Activated CD8-positive, alpha-beta memory T cell treated with anti-CD3 and anti-CD28 coated beads for 1 hour (primary cell): Measurements from ENCODE around the gene PRKCA.
"Not testable (repeated sequence)": the region's sequence is repeated elsewhere in the genome, so short reads cannot be mapped to it uniquely, and the experiment has no call there.

Experiments used
- DNase-seq, 2 donors: peaks; one replicate each; pipeline ENCODE4 v3.0.0-alpha.2; 2020; ENCODE audit warnings: low read depth in 1 of 2; ENCODE audit errors: extremely low read depth in 1 of 2

The PRKCA gene

DNA sequence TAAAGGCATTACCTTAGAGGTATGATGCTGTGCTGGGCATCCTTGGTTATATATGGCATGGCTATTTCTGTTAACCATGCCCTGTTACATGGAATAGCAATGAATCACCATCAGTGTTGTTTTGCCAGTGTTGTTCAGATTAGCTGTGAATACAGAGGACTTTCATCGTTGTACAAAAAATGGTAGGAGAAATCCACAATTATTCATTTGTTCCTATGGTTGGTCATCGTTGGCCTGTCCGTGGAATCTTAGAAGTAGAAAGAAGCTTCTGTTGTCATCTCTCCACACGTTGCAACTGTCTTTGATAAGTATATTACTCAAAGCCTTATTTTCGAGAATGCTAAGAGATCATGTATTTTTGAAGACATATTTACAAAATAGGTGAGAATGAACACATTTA is 418.2 kb downstream of the PRKCA start:
- DNase-seq, result no peak

DNA sequence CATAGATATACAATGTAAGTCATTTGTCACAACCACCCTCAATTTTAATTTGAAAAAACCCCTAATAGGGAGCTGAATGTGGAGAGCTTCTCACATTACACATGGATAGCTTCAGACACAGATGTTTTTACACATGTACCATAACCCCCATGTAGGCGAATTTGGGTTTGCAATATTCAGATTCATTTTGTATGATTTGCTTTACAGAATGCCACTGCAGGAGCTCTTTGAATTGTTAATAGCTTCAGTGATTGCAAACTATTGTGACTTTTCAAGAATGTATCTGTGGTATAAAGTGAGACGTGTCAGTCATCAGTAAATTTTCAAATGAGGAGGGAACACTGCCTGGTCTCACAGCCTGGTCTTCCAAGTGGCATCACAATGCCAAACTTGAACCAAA is 419.9 kb downstream of the PRKCA start:
- no peak for DNase-seq

GRCh38 chr17:66724581-66725341 is 422.3 kb downstream of the PRKCA start:
- no peak for DNase-seq

GRCh38 chr17:66725438-66725837 is 423.0 kb downstream of the PRKCA start:
- DNase-seq, result not testable (repeated sequence)

- DNase-seq, result no peak
Measured at GRCh38 chr17:66725956-66726355, 423.5 kb downstream of the PRKCA start.

- DNase-seq, result no peak
Measured at GRCh38 chr17:66726371-66726770, 424.0 kb downstream of the PRKCA start.

DNA sequence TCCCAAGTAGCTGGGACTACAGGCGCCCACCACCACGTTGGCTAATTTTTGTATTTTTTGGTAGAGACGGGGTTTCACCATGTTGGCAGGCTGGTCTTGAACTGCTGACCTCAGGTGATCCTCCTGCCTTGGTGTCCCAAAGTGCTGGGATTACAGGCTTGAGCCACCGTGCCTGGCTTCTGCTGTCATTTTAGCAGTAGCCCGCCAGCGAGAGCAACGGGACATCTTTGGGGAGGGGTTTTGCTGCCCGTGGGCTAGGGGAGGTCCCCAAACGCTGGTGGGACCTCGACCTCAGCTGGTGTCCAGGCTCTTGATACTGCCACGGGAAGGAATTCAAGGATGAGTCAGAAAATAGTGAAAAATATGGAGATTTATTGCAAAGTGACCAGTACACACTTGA is 424.4 kb downstream of the PRKCA start:
- no peak for DNase-seq

DNA sequence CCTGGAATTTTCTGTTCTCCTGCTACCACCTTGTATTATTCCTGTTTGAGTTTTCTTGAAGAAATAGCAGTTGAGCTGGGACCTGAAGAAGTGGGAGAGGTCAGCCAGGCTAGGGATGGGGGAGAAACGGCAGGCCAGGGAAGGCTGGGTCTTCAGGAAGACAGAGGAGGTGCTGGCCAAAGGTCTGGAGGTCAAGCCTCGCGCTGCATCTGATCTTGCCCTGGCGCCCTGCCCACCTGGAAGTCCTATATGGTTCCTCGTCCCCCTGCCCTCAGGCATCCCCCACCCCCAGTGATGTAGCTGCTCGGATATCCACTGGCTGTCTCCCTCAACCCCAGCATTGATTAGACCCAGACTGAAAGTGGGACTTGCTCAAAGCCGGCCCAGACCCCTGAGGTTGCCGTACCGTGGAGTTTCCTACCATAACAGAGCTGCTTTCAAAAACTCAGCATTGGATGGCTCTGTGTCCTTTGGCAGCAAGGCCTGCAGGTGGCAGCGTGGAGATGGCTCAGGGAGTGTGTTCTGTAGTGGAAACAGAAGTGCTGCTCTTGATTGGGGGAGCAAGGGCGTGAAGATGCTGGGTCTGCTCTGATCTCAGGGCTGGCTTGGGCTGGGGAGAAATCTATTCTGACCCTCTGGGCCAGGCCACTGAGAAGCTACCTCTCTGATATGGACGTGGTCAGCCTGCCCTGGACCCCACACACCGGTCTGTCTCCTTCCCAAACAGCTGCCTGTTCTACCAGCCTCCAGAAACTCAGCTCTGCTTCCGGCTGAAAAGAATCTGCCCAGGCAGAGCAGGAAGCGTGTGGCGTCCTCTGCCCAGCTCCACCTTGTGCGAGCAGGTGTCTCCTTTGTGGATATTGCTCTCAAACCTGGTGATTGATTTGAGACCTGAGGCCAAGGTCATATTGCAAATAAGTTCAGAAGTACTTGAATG is 425.5 kb downstream of the PRKCA start:
- no peak for DNase-seq

DNA sequence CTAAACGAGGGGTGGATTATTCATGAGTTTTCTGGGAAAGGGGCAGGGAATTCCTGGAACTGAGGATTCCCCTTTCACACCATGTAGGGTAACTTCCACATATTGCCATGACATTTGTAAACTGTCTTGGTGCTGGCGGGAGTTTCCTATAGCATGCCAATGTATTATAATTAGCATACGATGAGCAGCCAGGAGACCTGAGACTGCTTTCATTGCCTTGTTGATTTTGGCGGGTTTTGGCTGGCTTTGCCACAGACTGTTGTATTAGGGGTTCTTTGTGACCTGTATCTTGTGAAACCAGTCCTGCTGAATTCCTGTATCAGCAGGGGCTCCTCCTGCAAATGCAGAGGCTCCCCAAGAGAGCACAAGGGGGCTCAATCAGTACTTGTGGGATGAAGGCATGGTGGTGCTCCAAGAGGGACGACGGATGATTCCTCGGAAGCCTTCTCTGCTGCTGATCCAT is 428.1 kb downstream of the PRKCA start:
- no peak for DNase-seq

GRCh38 chr17:66733759-66734158 is 431.3 kb downstream of the PRKCA start:
- DNase-seq, result no peak

DNA sequence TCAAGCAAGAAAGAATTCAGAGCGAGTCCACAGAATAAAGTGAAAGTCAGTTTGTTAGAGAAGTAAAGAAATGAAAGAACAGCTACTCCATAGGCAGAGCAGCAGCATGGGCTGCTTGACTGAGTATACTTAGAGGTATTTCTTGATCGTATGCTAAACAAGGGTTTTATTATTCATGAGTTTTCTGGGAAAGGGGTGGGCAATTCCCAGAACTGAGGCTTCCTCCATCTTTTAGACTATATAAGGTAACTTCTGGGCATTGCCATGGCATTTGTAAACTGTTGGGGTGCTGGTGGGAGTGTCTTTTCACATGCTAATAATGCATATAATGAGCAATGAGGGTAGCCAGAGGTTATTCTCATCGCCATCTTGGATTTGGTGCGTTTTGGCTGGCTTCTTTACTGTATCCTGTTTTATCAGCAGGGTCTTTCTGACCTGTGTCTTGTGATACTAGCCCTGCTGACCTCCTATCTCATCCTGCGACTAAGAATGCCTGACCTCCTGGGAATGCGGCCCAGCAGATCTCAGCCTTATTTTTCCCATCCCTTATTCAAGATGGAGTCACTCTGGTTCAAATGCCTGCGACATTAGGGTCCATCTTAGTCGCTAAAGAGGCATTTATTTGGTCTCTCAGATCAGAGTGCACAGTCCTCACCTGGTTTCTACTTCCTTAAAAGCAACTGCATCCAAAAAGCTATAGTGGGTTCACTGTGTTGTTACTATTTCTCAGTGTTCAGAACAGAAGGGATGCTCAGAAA is 432.0 kb downstream of the PRKCA start:
- no peak for DNase-seq

GRCh38 chr17:66737524-66737923 is 435.1 kb downstream of the PRKCA start:
- no peak for DNase-seq

DNA sequence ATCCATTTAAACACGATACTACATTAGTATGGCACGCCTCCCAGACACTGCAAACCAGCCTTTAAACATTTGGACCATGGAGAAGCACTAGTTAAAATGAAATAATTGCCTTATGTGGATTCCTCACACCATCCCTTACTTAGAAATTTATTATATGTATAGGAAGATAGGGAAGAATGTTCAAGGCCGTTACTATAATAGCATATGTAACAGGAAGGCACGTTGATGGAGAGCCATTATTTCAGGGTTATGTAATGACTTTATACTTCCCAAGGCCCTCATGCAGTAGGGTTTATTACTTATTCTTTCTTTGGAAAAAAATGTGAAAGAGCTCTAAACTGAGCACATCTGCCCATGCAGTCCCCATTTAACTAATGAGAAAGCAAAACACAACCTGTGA is 435.9 kb downstream of the PRKCA start:
- no peak for DNase-seq

DNA sequence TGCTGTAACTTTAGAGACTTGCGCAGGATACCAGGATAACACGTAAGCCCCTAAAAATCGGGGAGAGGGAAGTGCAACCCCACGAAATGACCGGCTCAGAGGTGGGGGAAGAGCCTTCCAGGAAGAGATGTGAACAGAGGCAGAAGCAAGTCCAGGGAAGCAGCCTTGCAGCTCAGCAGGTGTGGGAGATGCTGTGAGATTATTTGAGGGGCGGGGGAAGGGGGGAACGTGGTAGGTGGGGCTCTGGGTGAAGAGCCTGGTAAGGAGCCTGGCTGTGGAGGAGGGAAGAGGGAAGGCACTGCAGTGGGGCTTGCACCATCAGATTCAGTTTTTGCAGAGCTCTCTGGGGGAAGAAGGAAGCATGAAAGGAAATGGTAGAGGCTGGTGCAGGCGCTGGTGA is 437.1 kb downstream of the PRKCA start:
- no peak for DNase-seq

GRCh38 chr17:66740226-66740625 is 437.8 kb downstream of the PRKCA start:
- DNase-seq, result no peak

DNA sequence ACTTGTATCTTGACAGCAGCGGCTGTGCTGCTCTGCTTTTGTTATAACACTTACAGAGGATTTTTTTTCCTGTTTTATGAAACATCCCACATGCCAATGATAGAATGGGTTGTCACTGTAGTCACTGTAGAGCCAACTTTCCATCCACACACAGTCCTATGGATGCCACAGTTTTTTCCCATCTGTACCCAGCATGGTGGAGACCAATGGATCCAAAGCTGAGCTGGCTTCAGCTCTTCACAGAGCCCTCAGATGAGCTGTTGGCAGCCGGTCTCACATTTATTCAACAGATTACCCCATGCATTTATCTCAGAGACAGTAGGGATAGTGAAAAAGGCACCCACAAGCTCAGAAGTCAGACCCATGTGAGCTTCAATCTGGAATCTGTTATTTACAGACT is 441.1 kb downstream of the PRKCA start:
- DNase-seq, result no peak

- no peak for DNase-seq
Measured at GRCh38 chr17:66746736-66747135, 444.3 kb downstream of the PRKCA start.

DNA sequence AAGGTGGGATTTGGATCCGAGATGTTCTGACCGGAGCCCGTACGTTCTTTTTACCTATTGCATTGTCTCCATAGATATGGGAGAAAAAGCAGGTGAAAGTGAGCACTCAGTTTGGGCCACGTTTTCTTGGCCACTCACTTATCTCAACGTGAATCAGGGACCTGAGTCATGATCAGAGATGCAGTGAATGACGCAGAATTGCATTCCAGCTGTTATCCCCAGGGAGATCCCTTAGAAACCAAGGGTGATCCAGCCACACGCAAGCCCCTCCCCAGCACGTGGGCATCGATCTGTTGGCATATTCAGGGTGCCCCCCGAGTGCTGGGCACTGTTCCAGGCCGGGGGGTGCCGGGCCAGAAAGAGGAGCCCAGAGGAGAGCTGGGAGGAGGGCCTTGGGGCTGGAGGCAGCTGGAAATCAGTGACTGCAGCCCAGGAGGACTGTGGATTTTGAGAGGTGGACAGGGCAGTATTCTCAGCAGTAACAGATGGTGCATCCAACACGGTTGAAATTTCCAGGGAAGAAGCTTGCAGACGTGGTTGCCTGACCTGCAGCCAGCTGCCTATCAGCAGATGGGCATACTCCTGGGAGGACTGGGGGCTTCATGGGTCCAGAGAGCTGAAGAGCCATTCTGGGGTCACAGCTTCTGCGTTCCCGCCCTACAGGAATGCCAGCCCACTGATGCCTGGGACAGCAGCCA is 445.3 kb downstream of the PRKCA start:
- no peak for DNase-seq

GRCh38 chr17:66748578-66748977 is 446.2 kb downstream of the PRKCA start:
- no peak for DNase-seq

DNA sequence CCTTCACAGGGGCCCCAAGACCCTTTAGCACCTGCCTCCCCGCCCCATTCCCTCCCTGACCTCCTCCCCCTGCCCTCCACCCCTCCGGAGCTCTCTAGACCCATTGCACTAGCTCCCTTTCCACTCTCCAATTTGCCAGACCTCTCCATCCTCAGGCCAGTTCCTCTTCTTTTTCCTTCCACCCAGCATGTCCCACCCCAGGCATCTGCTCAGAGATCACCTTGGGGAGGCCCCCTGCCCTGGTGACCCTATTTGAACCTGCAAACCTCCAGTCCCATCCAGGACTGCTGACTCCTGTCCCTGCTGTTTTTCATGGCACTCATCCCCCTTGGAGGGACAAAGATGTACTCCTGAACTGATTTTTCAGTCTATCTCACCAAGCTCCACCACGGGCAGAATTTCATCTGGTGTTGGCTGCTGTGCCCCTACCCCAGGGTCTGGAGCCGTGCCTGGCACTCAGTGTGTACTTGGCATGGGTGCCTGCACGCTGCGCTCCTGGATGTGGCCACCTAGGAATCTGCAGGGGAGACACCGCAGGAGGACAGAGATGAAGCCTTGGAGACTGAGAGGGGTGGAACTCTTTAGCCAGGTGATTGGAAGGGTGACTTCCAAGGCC is 446.9 kb downstream of the PRKCA start:
- no peak for DNase-seq
